IPS-15b (cell line): Measurements from ENCODE around the gene BRPF1.
A peak's percentile ranks its signal among the peaks of the same experiment; 100 is the strongest.

Experiments used
- H3K27me3 ChIP-seq: one replicate; pipeline ENCODE4 v1.6.1; 2013; ENCODE audit warnings: low read length; ENCODE audit not compliant: control insufficient read depth, insufficient read depth
- H3K36me3 ChIP-seq: one replicate; pipeline ENCODE4 v1.6.1; 2013; ENCODE audit warnings: low read length; ENCODE audit not compliant: control insufficient read depth, insufficient read depth
- H3K4me1 ChIP-seq: one replicate; pipeline ENCODE4 v1.6.1; 2013; ENCODE audit warnings: mild to moderate bottlenecking, low read length; ENCODE audit not compliant: control insufficient read depth, insufficient read depth
- H3K4me3 ChIP-seq: one replicate; pipeline ENCODE4 v1.5.1; 2013; ENCODE audit warnings: low read depth, low read length
- H3K9ac ChIP-seq: one replicate; pipeline ENCODE4 v1.6.1; 2013; ENCODE audit warnings: low read depth, mild to moderate bottlenecking, low read length
- H3K9me3 ChIP-seq: one replicate; pipeline ENCODE4 v1.6.1; 2013; ENCODE audit warnings: mild to moderate bottlenecking, low read length; ENCODE audit not compliant: control insufficient read depth, insufficient read depth

BRPF1 gene

DNA sequence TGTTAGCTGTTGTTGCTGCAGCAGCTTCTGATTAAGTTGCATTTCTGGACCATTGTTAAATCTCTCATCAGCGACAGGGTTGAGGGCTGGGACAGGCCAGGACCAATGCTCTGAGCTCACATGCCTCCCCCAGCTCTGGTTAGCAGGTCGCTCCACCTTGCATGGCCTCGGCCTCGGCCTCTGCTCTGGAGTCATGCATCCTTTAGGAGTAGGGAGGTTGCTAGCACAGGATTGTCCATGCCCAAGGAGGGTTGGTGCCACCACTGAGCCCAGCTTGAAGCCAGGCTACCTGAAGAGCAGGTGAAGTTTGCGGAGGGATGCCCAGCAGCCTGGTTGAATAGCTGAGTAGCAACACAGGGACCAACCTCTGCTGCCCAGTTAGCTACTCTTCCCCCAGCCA, 39.1 kb upstream of the BRPF1 start:
- no peaks in the 10 kb centered on the region for H3K4me1 ChIP-seq
- peaks cover 26% of the 10 kb centered on the region for H3K36me3 ChIP-seq
- H3K9ac ChIP-seq: no peak overlapping the region
- H3K27me3 ChIP-seq: no peaks in the 10 kb centered on the region
- no peaks in the 10 kb centered on the region for H3K9me3 ChIP-seq
- H3K4me3 ChIP-seq: no peak overlapping the region

DNA sequence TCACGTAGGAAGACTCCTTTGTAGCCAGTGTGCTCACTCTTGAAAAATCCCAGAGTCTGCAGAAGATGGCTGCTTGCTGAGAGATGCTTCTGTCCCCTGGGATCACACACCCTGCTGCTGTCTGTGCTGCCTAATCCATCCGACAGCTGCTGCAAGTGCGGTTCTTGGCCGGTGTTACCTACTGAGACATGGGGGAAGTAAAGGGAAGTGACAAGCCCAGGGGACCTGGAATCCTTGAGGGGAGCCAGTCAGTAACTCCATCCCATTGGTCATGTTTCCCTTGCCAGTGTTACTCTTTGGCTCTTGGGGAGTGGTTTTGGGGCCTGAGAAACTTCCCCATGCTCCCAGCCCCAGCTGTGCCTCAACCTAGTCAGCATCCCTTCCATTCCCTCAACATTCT, 36.2 kb upstream of the BRPF1 start:
- H3K36me3 ChIP-seq: peaks cover 15% of the 10 kb centered on the region

DNA sequence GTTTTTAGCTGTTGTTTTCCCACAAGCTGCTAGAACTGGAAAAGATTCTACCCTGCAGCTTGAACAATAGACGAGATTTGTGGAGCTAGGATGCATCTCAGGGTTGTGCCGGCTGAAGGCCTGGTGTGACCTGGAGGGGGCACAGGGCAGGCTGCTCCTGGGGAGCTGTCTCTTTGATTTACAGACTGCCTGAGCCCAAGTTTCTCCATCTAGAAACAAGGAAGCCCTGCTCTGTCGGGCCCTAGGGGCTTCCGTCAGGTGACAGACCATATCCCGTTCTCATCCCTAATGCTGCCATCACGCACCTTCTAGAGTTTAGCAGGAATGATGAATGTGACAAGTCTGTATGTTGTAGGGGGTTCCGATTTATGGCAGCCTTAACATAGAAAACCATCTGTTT, 35.8 kb upstream of the BRPF1 start:
- H3K36me3 ChIP-seq: peaks cover 13% of the 10 kb centered on the region

More for the DNA sequence above, 36.2 kb upstream of the BRPF1 start:
- Histone ChIP-seq H3K9ac (no peak overlapping the region), H3K4me3 (no peak overlapping the region), H3K9me3 (no peaks in the 10 kb centered on the region), H3K4me1 (no peaks in the 10 kb centered on the region), H3K27me3 (no peaks in the 10 kb centered on the region)

DNA sequence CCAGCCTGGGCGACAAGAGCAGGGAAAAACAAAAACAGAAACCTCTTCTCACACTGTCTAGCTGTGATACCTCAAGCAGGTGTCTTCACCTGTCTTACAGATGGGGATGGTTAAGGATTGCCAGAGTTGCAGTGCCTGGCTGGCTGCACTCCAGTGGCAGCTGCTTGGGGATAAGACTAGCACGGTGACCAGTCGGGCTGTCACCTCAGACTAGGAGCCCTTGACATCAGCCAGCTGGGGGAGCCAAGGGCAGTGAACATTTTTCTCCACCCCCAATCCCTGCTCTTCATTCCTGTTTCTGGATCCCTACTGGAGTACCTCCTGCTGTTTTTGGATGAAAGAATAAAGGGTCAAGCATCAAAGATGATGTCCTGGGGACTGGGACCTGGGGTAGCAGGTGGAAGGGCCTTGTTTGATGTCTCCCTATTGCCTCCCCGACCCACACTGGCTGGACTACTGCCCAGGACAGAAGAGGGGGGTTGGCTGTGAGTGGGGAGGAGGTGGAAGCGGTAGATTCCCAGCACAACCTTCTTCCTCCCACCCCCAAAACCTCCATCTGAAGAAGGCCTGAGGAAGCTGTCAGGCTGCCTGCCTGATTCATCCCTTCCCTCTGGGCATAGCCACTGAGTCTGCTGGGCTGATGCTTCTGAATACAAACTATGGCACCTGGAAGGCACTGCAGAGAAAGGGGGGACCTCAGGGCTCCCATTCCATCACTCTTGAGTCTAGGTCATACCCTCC, 34.9 kb upstream of the BRPF1 start:
- no peak overlapping the region for H3K9ac ChIP-seq
- H3K27me3 ChIP-seq: no peaks in the 10 kb centered on the region
- peaks cover 6% of the 10 kb centered on the region for H3K36me3 ChIP-seq
- H3K4me3 ChIP-seq: no peak overlapping the region
- H3K4me1 ChIP-seq: no peaks in the 10 kb centered on the region
- H3K9me3 ChIP-seq: no peaks in the 10 kb centered on the region

More for the DNA sequence above, 35.8 kb upstream of the BRPF1 start:
- Histone ChIP-seq H3K4me1 (no peaks in the 10 kb centered on the region), H3K9me3 (no peaks in the 10 kb centered on the region), H3K27me3 (no peaks in the 10 kb centered on the region), H3K4me3 (no peak overlapping the region), H3K9ac (no peak overlapping the region)

DNA sequence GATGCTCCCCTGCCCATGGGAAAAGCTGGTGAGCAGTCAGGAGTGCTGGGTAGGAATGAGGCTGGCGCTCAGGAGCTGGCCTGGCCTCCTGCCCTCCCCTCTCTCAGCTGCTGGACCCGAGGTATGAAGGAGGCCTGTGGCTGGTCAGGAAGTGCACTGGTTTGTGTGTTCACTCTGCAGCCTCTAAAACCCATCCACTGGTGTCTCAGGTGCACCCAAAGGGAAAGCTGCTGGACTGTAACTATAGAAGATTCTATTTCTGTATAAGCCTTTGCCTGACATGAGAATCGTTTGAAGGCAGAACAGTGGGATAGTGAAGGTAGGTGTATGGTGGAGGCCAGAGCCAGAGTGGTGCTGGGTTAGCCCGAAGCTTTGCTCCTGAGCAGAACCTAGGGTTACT, 33.6 kb upstream of the BRPF1 start:
- Histone ChIP-seq H3K36me3 (peaks cover 7% of the 10 kb centered on the region), H3K9ac (no peak overlapping the region)

DNA sequence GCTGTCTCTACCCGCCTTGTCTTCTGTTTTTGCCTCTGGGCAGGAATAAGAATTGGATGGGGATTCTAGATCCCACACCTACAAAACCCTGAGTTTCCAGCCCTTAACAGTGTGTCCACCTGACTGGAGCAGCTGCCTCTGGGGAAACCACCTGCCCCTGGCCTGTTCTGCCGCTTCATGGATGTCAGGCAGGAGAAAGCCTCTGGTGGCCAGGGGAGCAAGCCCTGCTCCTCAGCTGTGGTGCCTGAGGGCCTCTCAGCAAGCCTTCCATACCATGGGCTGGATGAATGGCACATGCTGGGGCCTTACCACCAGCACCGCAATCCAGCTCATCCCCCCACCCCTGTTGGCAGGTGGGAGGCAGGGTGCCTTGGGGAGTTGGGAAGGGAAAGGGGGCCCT, 33.2 kb upstream of the BRPF1 start:
- peaks cover 5% of the 10 kb centered on the region for H3K27me3 ChIP-seq
- peaks cover 7% of the 10 kb centered on the region for H3K36me3 ChIP-seq
- no peaks in the 10 kb centered on the region for H3K4me1 ChIP-seq
- no peak overlapping the region for H3K9ac ChIP-seq
- H3K9me3 ChIP-seq: no peaks in the 10 kb centered on the region
- no peak overlapping the region for H3K4me3 ChIP-seq

More for the DNA sequence above, 33.6 kb upstream of the BRPF1 start:
- Histone ChIP-seq H3K27me3 (peaks cover under 1% of the 10 kb centered on the region), H3K4me1 (no peaks in the 10 kb centered on the region), H3K9me3 (no peaks in the 10 kb centered on the region), H3K4me3 (no peak overlapping the region)

DNA sequence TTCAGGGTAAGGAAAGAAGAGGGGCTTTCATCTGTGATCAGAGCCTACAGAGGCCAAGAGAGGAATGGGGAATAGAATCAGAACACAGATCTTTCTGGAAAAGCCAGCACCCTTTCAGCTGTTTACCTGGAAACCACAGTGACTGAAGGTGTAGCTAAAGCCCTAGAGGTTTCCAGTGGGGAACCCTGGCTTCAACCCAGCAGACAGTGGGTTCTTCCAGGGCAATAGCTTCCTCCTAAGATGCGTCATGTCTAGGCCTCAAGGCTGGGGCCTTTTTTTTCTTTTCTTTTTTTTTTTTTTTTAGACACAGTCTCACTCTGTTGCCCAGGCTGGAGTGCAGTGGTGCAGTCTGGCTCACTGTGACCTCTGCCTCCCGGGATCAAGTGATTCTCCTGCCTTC, 31.0 kb upstream of the BRPF1 start:
- H3K27me3 ChIP-seq: peaks cover 8% of the 10 kb centered on the region
- no peaks in the 10 kb centered on the region for H3K9me3 ChIP-seq

DNA sequence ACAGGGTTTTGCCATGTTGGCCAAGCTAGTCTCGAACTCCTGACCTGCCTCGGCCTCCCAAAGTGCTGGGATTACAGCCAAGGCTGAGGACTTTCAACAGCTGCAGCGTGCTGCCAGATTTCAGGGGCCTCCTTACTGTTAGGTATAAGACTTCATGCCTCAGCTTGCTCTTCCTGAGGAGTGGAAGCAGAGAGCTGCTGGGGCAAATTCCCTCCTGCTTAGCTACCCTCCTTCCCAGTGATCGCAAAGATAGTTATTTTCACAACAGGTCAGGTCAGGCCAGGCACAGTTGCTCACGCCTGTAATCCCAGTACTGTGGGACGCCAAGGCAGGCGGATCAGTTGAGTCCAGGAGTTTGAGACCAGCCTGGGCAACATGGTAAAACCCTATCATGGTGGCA, 30.5 kb upstream of the BRPF1 start:
- Histone ChIP-seq H3K9ac (no peak overlapping the region), H3K4me1 (no peaks in the 10 kb centered on the region), H3K27me3 (peaks cover 8% of the 10 kb centered on the region), H3K4me3 (no peak overlapping the region), H3K36me3 (peaks cover 7% of the 10 kb centered on the region), H3K9me3 (no peaks in the 10 kb centered on the region)

More for the DNA sequence above, 31.0 kb upstream of the BRPF1 start:
- Histone ChIP-seq H3K4me1 (no peaks in the 10 kb centered on the region), H3K4me3 (no peak overlapping the region), H3K9ac (no peak overlapping the region), H3K36me3 (peaks cover 7% of the 10 kb centered on the region)

DNA sequence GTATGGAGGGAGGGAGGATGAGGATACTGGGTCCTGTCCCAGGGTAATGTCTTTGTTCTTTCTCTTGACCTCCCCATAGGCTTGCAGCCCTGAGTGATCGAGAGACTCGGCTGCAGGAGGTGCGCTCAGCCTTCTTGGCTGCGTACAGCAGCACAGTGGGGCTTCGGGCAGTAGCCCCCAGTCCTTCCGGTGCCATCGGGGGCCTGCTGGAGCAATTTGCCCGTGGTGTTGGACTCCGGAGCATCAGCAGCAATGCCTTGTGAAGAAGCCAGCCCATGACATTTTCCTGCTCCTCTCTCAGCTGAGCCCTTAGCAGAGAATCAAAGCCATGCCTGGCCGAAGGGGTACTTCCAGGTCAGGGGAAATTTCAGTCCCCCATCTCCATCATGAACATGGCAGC, 29.8 kb upstream of the BRPF1 start:
- Histone ChIP-seq H3K9me3 (no peaks in the 10 kb centered on the region), H3K36me3 (peaks cover 7% of the 10 kb centered on the region), H3K4me3 (no peak overlapping the region), H3K4me1 (no peaks in the 10 kb centered on the region), H3K27me3 (peaks cover 10% of the 10 kb centered on the region), H3K9ac (no peak overlapping the region)

DNA sequence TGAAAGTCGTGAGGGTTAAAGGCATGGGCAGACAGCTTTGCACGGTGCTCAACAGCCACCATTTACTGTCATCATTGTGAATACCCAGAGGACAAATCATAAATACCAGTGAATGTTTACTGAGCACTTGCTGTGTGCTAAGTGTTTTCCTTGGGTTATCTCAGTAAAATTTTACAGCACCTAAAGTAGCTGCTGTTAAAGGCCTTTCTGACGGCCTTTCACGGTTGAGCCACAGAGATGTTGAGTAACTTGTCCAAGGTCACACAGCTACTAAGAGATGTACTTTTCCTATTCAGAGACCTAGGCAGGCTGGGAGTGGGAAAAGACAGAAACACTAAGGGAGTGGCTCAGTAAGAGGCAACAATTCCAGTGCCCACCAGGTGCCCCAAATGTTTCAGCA, 28.3 kb upstream of the BRPF1 start:
- no peaks in the 10 kb centered on the region for H3K9me3 ChIP-seq
- peaks cover 10% of the 10 kb centered on the region for H3K27me3 ChIP-seq
- H3K9ac ChIP-seq: no peak overlapping the region
- peak overlapping the region; percentile 18 for H3K4me3 ChIP-seq
- H3K4me1 ChIP-seq: no peaks in the 10 kb centered on the region
- peaks cover 7% of the 10 kb centered on the region for H3K36me3 ChIP-seq

DNA sequence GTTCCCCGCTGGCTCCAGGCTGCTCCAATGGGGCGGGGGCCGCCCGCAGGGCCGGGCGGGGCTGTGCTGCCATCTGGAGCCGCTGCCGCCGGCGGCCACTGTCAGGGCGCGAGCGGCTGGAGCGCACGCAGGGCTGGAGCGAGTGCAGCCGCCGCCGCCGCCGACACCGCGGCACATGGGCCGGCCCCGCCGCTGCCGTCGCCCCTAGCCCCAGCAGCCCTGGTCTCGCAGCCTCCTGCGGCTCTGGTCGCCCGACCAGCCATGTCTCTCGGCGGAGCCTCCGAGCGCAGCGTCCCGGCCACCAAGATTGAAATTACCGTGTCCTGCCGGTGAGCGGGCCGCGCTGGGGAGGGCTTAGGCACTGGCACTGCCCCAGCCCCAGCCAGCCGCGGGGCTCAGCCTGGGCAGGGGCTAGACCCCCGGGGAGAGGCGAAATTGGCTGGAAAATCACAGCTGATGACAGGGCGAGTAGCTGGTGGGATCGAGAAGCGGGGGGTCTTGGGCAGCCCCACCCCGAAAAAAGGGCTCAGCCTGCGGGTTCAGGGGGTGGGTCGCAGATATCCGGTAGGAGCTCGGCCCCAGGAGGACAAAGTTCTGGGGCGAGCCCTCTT, 27.7 kb upstream of the BRPF1 start, which contains the start of gene CPNE9:
TSS of gene CPNE9 (plus strand) at position 98 of the 611 bp plus-strand sequence. CDS start at position 262, 164 bp downstream.
- peak within 1 kb of the TSS; percentile 74 for H3K4me3 ChIP-seq
- H3K4me1 ChIP-seq: no peaks in the 10 kb centered on the region
- H3K27me3 ChIP-seq: peaks cover 10% of the 10 kb centered on the region
- H3K36me3 ChIP-seq: peaks cover 4% of the 10 kb centered on the region
- H3K9me3 ChIP-seq: no peaks in the 10 kb centered on the region
- no peak within 1 kb of the TSS for H3K9ac ChIP-seq
